GM10266 (cell line): ENCODE measurements around the gene IDH1.

Experiments used
- DNase-seq: peaks from one replicate; pipeline ENCODE4 v3.0.0; 2012; ENCODE audit errors: extremely low spot score
- TF ChIP-seq, protein P1 (sequence below): IDR thresholded peaks from 2 replicates; pipeline ENCODE4 v1.5.1; 2012; ENCODE audit warnings: mild to moderate bottlenecking, low read depth; ENCODE audit not compliant: control insufficient read depth, insufficient read depth; ENCODE audit errors: missing control alignments

Gene IDH1

GRCh38 chr2:208208335-208209085, 46.4 kb downstream of the IDH1 start:
- DNase-seq: no peak

GRCh38 chr2:208207769-208208168, 47.1 kb downstream of the IDH1 start:
- no peak for DNase-seq

More at GRCh38 chr2:208208335-208209085, 46.4 kb downstream of the IDH1 start:
- TF ChIP-seq, protein P1, sequence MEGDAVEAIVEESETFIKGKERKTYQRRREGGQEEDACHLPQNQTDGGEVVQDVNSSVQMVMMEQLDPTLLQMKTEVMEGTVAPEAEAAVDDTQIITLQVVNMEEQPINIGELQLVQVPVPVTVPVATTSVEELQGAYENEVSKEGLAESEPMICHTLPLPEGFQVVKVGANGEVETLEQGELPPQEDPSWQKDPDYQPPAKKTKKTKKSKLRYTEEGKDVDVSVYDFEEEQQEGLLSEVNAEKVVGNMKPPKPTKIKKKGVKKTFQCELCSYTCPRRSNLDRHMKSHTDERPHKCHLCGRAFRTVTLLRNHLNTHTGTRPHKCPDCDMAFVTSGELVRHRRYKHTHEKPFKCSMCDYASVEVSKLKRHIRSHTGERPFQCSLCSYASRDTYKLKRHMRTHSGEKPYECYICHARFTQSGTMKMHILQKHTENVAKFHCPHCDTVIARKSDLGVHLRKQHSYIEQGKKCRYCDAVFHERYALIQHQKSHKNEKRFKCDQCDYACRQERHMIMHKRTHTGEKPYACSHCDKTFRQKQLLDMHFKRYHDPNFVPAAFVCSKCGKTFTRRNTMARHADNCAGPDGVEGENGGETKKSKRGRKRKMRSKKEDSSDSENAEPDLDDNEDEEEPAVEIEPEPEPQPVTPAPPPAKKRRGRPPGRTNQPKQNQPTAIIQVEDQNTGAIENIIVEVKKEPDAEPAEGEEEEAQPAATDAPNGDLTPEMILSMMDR: no peak

GRCh38 chr2:208204166-208204565, 50.7 kb downstream of the IDH1 start:
- TF ChIP-seq, protein P1: no peak

More at GRCh38 chr2:208207769-208208168, 47.1 kb downstream of the IDH1 start:
- TF ChIP-seq, protein P1: no peak

DNA sequence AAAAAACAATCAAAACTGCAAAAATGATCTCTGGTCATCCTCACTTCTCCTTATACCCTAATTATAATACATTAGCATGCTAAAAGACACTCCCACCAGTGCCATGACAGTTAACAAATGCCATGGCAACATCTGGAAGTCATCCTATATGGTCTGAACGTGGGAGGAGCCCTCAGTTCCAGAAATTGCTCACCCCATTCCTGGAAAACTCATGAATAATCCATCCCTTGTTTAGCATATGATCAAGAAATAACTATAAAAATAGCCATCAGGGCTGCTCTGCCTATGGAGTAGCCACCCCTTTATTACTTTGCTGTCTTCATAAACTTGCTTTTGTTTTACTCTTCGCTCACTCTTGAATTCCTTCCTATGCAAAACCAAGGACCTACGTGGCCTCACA, 59.3 kb downstream of the IDH1 start:
- TF ChIP-seq, protein P1: no peak
- no peak for DNase-seq

More at GRCh38 chr2:208204166-208204565, 50.7 kb downstream of the IDH1 start:
- DNase-seq: no peak

- no peak for DNase-seq
- TF ChIP-seq, protein P1: no peak
Observed at GRCh38 chr2:208192611-208193236, 62.1 kb downstream of the IDH1 start.

- no peak for DNase-seq
- TF ChIP-seq, protein P1: no peak
Observed at GRCh38 chr2:208189810-208190503, 64.9 kb downstream of the IDH1 start, which contains the start of gene C2orf80. TSS of gene C2orf80 (minus strand) at chr2:208190030. CDS start at chr2:208186986, 3,044 bp downstream.
